ENCODE measurements around the gene HPCAL1. TPM values are rescaled to one million over a fixed set of nuclear protein-coding genes. Genes with fewer than 3 reads are reported as not detected.

Gene HPCAL1
- total and polyA plus RNA-seq, 2 donors (not counting 3 experiments of a cell fraction or from before 2014, with no cell fraction given) = 56.5 to 77.4 TPM

DNA sequence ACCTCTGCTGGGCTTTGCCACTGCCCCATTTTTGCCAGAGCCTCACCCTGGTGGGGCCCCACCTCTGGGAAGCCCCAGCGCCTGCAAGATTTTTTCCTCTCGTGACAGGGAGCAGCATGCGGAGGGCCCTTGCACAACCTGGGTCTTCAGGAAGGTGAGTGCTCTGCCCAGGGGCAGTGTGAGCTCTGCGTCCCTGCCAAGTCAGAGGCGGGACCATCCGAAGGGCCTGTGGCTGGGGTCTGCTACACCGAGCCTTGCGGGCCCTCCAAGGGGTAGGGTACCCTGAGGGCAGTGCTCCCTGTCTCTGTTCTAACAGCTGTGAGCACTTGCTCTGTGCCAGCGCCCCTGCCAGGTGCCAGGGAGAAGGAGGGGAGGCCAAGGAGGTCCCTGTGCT, 151.2 kb downstream of the HPCAL1 start:
- no peaks in the 10 kb centered on the region for H3K9me1 ChIP-seq (replicated peaks; ENCODE audit: control insufficient read depth, extremely low read depth, insufficient read depth, low read length)
- FAIRE-seq = no peak
- ChIA-PET CTCF (no interaction called here), POLR2A (no interaction called here)
- dilution Hi-C loops (cut with MboI; ENCODE audit: extremely low pct_ligation_motif_present, low sequenced_read_pairs) = no loop called here
- H3K9ac ChIP-seq (replicated peaks; ENCODE audit: extremely low read depth, insufficient read depth, low read length) = no peak overlapping the region
- H3K36me3 ChIP-seq (ENCODE audit: control insufficient read depth in 2 of 2, extremely low read depth in 1 of 2, insufficient read depth in 2 of 2, low read length in 2 of 2) = no peaks in the 10 kb centered on the region
- H3K79me2 ChIP-seq (ENCODE audit: control insufficient read depth, insufficient read depth, low read length) = no peaks in the 10 kb centered on the region
- no peak overlapping the region for H3K27ac ChIP-seq (ENCODE audit: insufficient read depth, low read depth, low read length)
- no peak for DNase-seq (ENCODE audit: low read depth, low spot score)
- BruUV-seq (replicated peaks) = no TSS peak
- no peak overlapping the region for H3K4me3 ChIP-seq (replicated peaks in 1 of 3; ENCODE audit: insufficient read depth in 1 of 3, low read depth in 1 of 3, low read length in 3 of 3)
- no peak overlapping the region for H3K4me2 ChIP-seq (ENCODE audit: insufficient read depth, low read length)
- H3K27me3 ChIP-seq (ENCODE audit: control insufficient read depth in 2 of 2, insufficient read depth in 2 of 2, low read length in 2 of 2) = no peaks in the 10 kb centered on the region
- TF ChIP-seq EZH2 (IDR thresholded peaks at IDR 0.05; ENCODE audit: borderline replicate concordance, low read depth, low read length, severe bottlenecking) = no peak
- TF ChIP-seq MYC (IDR thresholded peaks at IDR 0.05; ENCODE audit: low read depth, low read length) = no peak
- TF ChIP-seq POLR2A (IDR thresholded peaks at IDR 0.05; ENCODE audit: low read depth, low read length) = no peak
- TF ChIP-seq, protein P1, sequence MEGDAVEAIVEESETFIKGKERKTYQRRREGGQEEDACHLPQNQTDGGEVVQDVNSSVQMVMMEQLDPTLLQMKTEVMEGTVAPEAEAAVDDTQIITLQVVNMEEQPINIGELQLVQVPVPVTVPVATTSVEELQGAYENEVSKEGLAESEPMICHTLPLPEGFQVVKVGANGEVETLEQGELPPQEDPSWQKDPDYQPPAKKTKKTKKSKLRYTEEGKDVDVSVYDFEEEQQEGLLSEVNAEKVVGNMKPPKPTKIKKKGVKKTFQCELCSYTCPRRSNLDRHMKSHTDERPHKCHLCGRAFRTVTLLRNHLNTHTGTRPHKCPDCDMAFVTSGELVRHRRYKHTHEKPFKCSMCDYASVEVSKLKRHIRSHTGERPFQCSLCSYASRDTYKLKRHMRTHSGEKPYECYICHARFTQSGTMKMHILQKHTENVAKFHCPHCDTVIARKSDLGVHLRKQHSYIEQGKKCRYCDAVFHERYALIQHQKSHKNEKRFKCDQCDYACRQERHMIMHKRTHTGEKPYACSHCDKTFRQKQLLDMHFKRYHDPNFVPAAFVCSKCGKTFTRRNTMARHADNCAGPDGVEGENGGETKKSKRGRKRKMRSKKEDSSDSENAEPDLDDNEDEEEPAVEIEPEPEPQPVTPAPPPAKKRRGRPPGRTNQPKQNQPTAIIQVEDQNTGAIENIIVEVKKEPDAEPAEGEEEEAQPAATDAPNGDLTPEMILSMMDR (IDR thresholded peaks at IDR 0.05; ENCODE audit: extremely low read depth in 1 of 2, insufficient read depth in 1 of 2, low read depth in 1 of 2, low read length in 2 of 2) = no peak
- no peak for TF ChIP-seq JUN (IDR thresholded peaks at IDR 0.05; ENCODE audit: borderline replicate concordance, insufficient read depth, insufficient read length, low read depth)
- TF ChIP-seq GATA2 (IDR thresholded peaks at IDR 0.05; ENCODE audit: insufficient read depth, insufficient read length, low read depth, low read length) = no peak
- TF ChIP-seq POLR2AphosphoS5 (IDR thresholded peaks at IDR 0.05; ENCODE audit: insufficient read depth, low read depth, low read length) = no peak
- no peak for TF ChIP-seq FOS (IDR thresholded peaks at IDR 0.05; ENCODE audit: borderline replicate concordance, insufficient read depth, low read length)
- TF ChIP-seq, protein P2, sequence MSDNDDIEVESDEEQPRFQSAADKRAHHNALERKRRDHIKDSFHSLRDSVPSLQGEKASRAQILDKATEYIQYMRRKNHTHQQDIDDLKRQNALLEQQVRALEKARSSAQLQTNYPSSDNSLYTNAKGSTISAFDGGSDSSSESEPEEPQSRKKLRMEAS (IDR thresholded peaks at IDR 0.05; ENCODE audit: insufficient read depth, insufficient read length) = no peak
- H3K4me1 ChIP-seq (ENCODE audit: control insufficient read depth, extremely low read depth, insufficient read depth, low read length) = peaks cover 9% of the 10 kb centered on the region
- intact Hi-C loops (cut with micrococcal nuclease) = no loop called here
- no peaks in the 10 kb centered on the region for H3K9me3 ChIP-seq (replicated peaks; ENCODE audit: control insufficient read depth, insufficient read depth, low read length)
- no peak overlapping the region for H2AFZ ChIP-seq (ENCODE audit: low read depth, low read length)
- no peaks in the 10 kb centered on the region for H4K20me1 ChIP-seq (replicated peaks; ENCODE audit: control insufficient read depth, extremely low read depth, insufficient read depth, low read length)

All from endothelial cell of umbilical vein (primary cell).